Measurements from ENCODE around the gene NUP88. TPM values are rescaled to one million over a fixed set of nuclear protein-coding genes. Genes with fewer than 3 reads are reported as not detected.

NUP88 gene
- total RNA-seq, 1 donor from 2014 or later = 94.0 TPM

GRCh38 chr17:5354886-5355415 lies 64.5 kb downstream of the NUP88 start:
- DNase-seq = no peak

GRCh38 chr17:5354310-5354709 lies 65.2 kb downstream of the NUP88 start:
- DNase-seq = no peak

GRCh38 chr17:5352681-5353289 lies 66.7 kb downstream of the NUP88 start:
- DNase-seq = no peak

GRCh38 chr17:5344914-5345313 lies 74.5 kb downstream of the NUP88 start:
- no peak for DNase-seq

Other genes with a start within 250 kb of the NUP88 start
- 27.7 TPM for gene ZNF594, start 227.8 kb downstream of the NUP88 start, total RNA-seq
- gene SCIMP, start 184.8 kb downstream of the NUP88 start, total RNA-seq = not detected
- 71.2 TPM for gene RABEP1, start 137.4 kb downstream of the NUP88 start, total RNA-seq
- 39.3 TPM for gene RPAIN, start 520 bp upstream of the NUP88 start, total RNA-seq
- 108 TPM for gene C1QBP, start 19.5 kb upstream of the NUP88 start, total RNA-seq
- 11.6 TPM for gene DHX33, start 49.3 kb upstream of the NUP88 start, total RNA-seq
- 23.9 TPM for gene DERL2, start 66.5 kb upstream of the NUP88 start, total RNA-seq
- 68.2 TPM for gene MIS12, start 66.9 kb upstream of the NUP88 start, total RNA-seq
- 101 TPM for gene NLRP1, start 164.8 kb upstream of the NUP88 start, total RNA-seq

Measured in tongue (tissue), 2 donors.